CD4-positive, alpha-beta T cell treated with Interleukin-17A for 1 hour (primary cell): ENCODE measurements around the gene EARS2.
"Not testable (repeated sequence)": the region's sequence is repeated elsewhere in the genome, so short reads cannot be mapped to it uniquely, and the experiment has no call there.

ENCODE experiments used
- DNase-seq: peaks from one replicate; pipeline ENCODE4 v3.0.0-alpha.2; 2020

EARS2 gene

DNA sequence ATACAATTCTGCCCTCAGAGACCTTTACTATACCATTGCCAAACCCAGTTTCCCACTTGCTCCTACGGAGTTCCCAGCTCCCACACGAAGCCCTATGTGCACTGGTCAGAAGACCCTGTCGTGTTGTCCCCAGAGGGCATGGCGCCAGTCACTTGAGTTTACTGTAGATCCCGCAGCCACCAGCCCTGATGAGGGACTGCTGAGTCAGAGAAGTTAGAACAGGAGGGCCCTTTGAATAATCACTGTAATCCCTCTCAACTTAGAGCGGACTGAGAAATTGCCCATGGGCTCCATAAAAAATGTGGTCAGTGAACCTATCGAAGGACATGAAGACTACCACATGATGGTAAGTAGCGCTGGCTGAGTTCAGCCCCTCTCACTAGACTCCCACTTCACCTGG is 9.6 kb upstream of the EARS2 start:
- no peak for DNase-seq

DNA sequence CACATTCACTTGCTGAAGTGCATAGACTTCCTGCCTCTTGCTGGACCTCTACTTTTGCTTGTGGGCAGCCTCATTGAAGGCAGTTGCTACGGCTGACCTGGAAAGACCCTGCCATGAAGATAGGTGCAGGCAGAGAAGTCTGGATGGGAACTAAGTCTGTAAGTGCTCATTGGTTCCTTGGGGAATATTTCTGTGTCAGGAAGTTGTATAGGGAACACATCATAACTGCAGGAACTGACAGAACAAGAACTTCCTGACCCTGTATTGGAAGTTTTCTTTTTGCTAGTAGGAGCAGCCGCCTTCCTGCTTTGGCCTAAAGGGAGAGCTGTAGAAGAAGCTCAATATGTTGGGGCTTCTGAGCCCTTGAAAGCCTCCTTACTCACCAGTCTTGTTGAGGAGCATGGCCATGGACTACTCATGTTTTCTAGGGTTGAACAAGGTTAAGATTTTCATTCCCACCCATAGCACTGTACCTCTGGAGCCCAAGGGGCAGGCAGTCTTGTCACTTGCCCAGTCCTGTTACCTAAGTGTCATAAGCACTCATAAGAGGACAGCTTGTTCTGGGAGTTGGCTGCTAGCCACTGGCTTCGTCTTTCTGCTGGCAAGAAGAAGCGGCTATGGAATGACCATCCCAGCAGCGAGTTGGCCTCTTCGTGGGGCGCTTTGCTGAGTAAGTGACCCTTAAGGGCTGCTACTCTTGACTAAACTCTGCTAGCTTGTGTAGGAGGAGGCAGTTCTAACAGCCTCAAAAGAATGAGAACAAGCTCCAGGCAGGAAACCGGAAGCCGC is 7.6 kb upstream of the EARS2 start:
- DNase-seq: no peak

DNA sequence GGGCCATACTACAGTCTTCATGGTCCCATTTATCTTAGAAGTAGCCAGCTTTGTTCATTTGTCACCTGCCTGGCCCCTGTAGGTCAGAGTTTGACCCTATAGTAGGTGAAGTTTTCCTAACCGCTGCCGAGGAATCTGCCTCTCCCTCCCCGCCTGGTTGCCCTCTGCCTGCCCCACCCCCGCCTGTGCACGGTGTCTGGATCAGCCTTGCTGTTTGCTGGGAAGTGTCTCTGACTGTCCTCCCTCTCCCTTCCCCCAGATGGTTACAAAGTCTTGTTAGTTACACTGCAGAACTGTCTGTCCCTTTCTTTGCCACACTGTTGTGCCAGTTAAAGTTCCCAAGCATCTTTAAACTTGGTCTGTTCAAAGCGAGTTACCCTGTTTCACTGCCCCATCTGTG is 6.0 kb upstream of the EARS2 start:
- DNase-seq: no peak

DNA sequence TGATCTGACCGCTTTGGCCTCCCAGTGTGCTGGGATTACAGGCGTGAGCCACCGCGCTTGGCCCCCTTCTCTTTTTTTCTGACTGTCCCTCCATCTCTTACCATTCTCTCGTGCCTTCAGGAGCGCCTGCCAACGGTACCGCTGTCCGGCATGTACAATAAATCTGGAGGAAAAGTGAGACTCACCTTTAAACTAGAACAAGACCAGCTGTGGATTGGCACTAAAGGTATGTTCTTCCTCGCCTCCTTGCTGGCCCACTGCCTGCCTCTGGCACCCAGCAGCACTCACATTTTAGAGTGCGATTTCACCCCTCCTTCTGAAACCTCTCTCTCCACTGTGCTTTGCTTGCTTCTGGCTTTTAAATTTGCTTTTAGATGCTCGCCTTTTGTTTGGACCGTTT is 5.4 kb upstream of the EARS2 start:
- no peak for DNase-seq

DNA sequence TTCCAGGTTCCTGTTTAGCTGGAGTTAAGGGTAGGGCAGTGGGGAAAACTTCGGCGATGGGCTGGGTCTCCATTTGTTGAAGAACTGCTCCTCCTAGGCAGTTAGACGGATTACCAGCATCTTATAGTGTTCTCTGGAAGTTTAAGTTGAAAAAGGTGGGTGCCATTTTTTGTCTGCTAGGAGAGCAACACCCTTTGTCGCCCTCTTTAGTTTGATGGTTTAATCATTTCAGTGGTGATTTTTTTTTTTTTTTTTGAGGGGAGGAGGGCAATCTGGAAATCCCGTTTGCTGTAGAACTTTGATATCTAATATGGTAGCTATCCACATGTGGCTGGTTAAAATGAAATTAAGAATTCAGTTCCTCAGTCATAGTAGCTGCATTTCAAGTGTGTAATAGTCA is 4.4 kb upstream of the EARS2 start:
- no peak for DNase-seq

DNA sequence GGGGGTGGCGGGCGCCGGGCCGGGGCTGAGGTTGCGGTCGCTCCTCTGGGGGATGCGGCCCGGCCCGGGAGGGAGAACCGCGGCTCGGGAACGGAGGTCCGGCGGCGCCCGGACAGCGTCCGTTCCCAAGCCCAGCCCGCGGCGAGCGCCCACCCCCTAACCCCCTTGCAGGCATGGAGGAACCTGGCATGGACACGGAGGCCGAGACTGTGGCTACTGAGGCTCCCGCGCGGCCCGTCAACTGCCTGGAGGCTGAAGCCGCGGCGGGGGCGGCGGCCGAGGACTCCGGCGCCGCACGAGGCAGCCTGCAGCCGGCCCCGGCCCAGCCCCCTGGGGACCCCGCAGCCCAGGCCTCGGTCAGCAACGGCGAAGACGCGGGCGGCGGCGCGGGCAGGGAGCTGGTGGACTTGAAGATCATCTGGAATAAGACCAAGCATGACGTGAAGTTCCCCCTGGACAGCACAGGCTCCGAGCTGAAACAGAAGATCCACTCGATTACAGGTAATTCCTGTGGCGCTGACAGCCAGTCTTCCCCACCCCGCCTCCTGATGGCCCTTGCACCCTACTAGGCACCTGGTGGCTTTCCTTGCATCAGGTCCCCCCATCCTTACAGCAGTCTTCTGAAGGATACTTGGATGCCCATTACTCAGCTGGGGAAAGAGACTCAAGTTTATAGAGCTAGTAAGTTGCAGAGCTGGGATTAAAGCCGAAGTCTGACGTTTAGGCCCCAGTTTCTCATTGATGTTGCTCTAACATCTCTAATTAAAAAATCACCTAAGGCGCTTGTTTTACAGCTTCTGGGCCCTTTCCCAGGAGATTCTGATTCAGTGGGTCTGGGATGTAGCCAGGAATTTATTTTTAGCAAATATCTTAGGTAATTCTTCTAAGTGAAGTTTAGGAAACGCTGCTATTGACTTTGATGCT is 891 bp upstream of the EARS2 start:
- peak; percentile 4 for DNase-seq

DNA sequence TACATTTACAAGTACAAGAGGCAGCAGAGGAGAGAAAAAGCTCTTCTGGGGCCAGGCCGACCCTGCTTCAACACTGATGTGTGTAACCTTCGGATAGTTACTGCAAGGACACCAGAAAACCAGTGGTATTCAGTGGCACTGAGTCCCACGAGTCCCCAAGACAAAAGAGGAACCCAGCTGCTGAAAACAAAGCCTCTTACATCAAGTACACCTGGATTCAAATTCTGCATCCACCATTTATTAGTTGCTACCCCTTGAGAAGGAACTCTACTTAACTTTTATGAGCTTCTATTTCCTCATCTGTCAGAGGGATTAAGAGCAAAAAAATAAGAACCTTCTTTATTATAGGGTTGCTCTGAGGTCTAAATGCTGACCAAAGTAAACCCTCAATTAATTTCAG is 2.6 kb downstream of the EARS2 start:
- no peak for DNase-seq

DNA sequence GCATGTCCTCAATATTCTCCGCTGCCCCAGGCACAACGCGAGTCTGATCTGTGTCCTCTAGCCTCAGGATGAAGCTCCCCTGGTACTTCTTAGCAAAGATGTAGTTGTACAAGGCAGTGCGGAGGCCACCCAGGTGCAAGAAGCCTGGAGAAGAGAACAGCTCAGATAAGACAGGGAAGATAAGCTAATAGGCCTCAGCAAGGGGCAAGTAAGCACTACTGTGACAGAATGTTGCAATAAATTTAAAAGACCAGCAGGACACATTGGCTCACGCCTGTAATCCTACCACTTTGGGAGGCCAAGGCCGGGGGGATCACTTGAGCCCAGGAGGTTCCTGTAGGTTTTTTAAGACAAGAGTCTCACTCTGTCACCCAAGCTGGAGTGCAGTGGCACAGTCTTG is 5.0 kb downstream of the EARS2 start:
- DNase-seq: no peak

DNA sequence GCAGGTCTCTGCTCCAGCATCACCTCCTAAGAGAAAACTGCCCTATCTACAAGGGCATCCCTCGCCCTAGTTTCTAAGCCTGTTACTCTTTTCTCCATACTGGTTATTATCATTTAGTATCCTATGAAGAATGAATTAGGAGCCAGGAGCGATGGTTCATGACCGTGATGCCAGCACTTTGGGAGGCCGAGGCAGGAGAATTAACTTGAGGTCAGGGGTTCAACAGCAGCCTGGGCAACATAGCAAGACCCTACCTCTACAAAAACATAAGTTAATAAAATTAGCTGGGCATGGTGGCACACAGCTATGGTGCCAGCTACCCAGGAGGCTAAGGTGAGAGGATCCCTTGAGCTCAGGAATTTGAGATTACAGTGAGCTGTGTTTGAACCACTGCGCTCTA is 7.2 kb downstream of the EARS2 start:
- no peak for DNase-seq

DNA sequence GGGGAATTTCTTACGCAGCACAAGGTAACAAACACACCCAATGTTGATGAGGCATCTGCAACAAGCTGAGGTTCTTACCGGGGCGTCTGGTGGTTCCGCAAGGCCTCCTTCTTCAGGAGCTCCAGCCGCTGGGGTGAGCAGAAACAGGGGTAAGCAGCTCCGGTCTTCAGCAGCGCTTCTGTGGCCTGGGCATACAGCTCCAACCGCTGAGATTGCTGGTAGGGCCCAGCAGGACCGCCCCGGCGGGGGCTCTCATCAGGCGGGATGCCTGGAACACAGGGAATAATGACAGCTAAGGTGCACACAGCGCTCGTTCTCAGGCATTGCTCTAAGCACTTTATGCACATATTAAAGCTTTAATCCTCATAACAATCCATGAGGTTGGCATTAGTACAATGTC is 12.7 kb downstream of the EARS2 start:
- DNase-seq: no peak

DNA sequence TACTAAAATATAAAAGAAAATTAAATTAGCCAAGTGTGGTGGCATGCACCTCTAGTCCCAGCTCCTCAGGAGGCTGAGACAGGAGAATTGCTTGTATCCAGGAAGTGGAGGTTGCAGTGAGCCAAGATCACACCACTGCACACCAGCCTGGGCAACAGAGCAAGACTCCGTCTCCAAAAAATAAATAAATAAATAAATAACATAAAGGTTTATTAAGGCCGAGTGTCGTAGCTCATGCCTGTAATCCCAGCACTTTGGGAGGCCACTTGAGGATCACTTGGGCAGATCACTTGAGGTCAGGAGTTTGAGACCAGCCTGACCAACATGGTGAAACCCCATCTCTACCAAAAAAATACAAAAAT is 16.4 kb downstream of the EARS2 start:
- DNase-seq: not testable (repeated sequence)

DNA sequence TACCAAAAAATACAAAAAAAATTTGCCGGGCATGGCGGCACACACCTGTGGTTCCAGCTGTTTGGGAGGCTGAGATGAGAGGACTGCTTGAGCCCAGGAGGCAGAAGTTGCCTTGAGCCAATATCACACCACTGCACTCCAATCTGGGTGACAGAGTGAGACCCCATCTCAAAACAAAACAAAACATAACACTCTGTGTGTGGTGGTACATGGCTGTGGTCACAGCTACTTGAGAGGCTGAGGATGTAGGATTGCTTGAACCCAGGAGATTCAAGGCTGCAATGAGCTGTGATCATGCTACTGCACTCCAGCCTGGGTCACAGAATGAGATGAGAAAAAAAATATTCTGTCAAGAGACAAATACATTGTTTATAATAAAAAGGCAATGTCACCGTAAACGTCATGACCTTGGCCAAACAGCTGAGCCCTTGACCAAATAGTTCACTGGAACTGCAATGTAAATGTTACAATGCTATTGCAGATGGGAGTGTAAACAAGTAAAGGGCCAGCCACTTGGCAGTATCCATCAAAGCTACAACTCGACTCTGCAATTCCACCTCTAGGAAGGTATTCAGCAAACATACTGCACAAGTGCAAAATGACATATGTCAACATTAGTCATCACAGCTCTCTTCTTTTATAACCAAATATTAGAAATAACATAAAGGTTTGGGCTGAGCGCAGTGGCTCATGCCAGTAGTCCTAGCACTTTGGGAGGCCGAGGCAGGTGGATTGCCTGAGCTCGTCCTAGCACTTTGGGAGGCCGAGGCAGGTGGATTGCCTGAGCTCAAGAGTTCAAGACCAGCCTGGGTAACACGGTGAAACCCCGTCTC is 16.9 kb downstream of the EARS2 start:
- no peak for DNase-seq

DNA sequence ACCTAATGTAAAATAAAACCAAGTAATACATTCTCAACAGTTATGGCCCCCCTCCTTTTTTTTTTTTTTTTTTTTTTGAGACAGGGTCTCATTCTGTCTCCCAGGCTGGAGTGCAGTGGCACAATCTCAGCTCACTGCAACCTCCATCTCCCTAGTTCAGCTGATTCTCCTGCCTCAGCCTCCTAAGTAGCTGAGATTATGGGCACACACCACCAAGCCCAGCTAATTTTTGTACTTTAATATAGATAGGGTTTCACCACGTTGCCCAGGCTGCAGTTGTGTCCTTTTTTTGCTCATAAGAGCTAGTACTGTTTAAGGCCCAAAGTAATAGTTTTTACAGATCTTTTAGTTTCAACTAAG is 18.3 kb downstream of the EARS2 start:
- DNase-seq: no peak

DNA sequence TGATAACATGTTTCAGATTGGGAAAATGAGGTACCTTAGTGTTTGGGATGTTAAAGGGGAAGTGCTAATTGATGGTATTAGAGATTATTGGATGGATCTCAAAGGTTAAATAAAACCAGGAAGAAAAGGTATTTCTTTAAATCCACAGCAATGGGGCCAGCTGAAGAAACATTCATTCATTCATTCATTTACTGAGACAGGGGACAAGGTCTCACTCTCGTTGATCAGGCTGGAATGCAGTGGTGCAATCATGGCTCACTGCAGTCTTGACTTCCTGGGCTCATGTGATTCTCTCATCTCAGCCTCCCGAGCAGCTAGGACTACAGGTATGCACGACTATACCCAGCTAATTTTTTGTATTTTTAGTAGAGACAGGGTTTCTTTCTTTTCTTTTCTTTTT is 19.8 kb downstream of the EARS2 start:
- DNase-seq: no peak

DNA sequence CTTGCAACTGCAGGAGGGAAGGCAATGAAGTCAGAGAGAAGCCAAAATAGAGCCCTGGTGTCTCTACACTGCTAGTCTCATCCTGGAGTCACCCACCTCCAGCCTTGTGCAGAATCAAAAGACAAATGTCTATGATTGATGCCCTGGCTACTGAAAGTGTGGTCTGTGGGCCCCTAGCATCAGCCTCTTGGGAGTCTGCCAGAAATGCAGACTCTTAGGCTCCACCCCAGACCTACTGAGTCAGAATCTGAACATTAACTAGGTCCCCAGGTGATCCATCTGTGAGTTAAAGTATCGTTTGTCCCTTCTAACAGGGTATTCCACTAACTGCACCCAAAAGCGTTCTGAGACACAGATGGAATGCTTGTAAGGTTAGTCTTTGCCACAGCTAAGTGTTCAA is 21.2 kb downstream of the EARS2 start:
- DNase-seq: no peak

DNA sequence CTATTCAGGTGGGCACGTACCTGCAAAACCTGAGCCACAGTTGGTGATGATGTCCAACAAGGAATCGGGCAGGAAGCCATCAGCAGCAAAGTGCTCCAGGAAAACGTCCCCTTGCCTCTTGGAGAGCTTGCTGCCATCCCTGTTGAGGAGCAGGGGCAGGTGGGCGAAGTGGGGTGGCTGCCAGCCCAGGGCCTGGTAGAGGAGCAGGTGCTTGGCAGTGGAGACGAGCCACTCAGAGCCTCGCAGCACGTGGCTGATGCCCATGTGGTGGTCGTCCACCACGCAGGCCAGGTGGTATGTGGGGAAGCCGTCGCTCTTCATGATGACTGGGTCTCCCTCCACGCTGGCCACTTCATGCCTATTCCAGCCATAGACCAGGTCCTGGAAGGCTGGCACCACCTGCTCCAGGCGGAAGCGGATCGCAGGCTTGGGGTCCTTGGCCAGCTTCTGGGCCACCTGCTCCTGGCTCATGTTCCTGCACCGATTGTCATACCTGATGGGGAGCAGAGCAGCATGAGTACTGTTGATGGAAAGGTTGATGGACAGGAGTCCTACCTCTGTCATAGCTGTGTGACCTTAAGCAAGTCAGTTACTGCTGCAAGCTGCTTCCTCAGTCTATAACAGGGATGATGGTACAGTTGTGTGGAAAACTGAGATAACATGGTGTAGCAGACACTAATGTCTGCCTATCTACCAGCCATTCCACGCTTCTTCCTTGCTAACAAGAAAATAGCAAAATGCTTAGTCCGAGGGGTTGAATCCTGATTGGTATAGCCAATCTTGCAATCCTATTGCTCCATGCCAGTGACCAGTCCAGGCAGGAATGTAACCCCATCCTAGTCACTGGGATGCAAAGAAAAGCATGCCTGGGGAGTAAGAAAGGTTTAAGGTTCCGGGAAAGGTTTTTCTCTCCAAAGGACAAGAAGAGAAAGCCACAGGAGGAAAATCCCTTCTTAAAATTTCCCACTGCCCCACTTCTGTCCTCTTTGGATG is 22.0 kb downstream of the EARS2 start:
- DNase-seq: no peak

DNA sequence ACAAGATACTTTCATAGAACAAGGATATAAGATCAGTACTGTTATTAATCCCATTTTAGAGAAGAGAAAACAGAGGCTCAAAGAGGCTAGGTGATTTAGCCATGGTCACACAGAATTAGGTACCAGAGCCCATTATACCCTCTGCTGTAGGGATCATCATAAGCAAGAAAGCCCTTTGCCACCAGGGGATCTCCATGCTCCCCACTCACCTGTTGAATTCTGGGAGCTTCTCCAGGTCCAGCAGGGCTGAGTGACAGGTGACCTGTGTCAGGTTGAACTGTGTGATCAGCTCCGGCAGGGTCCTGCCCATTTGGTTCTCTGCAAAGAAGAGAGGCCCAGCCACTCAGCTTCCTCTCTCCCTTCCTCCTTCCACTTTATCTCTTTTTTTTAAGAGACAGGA is 24.7 kb downstream of the EARS2 start:
- no peak for DNase-seq

DNA sequence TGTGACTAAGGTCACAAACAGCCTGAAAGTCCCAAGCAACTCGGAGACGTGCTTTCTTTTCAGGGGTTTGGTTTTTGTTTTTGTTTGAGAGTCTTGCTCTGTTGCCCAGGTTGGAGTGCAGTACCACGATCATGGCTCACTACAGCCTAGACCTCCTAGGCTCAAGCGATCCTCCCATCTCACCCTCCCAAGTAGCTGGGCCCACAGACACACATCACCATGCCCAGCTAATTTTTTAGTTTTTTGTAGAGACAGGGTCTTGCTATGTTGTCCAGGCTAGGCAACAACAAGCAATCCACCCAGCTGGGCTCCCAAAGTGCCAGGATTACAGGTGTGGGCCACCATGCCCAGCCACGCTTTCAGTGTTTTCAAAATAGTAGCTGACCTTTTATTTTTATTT is 27.1 kb downstream of the EARS2 start:
- DNase-seq: no peak

DNA sequence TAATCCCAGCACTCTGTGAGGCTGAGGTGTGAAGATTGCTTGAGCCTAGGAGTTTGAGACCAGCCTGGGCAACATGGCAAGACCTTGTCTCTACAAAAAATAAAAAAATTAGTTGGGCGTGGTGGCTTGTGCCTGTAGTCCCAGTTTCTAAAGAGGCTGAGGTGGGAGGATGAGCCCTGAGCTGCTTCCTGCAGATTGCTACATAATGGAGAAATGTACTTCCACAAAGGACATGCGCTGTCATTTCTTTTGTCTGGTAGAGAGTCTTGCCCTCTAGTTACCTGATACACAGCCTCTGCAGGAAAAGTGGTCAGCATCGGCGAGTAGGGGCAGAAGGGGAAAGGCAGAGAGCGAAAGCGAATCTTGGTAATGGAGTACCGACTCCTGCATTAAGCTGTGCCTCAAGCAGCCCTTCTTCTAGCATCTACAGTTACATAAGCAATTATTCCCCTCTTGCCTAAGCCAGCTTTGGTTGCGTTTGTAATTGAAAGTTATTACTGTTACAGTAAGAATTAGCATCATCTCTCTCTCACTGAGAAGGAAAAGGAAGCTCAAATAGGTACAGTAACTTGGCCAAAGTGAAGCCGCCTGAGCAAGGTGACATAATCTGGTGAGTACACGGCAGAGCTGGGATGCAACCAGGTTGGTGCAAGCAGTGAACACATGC is 28.4 kb downstream of the EARS2 start:
- DNase-seq: no peak

DNA sequence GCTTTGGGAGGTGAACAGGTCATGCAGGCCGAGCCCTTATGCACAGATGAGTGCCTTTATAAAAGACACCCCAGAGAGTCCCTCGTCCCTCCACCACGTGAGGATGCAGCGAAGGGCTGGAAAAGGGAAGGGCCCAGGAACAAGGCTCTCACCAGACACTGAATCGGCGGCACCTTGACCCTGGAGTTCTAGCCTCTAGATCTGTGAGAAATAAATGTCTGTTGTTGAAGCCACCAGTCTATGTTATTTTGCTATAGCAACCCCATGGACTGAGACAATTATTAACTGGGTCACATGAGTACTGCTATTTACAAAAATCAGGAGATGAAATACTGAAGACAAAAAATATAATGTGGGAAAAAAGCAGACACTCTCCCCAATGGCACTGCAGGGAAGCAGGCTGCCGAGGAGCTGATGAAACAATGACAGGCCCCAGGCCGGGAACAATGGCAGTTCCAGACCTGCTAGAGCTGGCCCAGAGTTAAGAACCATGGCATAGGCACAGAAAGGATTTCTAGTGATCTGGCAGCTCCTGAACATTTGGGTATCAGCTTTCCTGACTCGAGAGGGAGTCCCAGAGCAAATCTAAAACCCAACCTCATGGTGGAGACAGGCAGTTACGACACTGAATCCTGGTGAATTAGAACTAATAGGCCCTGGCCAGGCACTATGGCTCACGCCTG is 29.0 kb downstream of the EARS2 start:
- DNase-seq: no peak

DNA sequence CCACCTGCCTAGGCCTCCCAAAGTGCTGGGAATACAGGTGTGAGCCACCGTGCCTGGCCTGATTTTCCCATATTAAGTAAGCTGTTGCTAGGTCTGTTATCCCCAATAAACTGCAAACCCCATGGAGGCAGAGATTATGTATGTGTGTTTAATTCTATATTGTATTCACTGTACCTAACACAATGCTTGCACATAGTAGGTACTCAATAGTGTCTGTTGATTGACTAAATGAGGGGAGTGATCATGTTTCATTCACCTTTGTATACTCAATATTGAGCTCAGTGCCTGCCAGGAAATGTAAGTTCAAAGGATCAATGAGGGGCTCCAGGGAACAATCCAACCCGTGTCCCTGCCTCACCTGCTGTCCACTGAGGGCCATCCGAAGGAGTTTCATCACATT is 32.3 kb downstream of the EARS2 start:
- no peak for DNase-seq
